ENCODE measurements around the gene TMED4.

DNA sequence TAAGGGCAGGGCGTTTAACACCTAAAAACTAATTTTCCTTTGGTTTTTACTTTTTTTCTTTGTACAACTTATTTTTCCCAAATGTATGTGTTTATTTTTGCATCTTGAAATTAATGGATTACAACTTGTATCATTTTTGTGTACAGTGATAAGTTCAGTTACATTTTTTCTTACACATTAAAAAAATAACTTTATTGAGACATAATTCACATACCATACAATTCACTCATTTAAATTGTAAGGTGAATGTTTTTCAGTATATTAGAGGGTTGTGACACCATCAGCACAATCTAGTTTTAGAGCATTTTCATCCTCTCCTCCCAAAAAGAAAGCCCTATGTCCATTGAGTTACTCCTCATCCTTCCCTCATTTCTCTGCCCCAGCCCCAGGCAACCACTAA lies 36.0 kb upstream of the TMED4 start:
- TF ChIP-seq, protein P1, sequence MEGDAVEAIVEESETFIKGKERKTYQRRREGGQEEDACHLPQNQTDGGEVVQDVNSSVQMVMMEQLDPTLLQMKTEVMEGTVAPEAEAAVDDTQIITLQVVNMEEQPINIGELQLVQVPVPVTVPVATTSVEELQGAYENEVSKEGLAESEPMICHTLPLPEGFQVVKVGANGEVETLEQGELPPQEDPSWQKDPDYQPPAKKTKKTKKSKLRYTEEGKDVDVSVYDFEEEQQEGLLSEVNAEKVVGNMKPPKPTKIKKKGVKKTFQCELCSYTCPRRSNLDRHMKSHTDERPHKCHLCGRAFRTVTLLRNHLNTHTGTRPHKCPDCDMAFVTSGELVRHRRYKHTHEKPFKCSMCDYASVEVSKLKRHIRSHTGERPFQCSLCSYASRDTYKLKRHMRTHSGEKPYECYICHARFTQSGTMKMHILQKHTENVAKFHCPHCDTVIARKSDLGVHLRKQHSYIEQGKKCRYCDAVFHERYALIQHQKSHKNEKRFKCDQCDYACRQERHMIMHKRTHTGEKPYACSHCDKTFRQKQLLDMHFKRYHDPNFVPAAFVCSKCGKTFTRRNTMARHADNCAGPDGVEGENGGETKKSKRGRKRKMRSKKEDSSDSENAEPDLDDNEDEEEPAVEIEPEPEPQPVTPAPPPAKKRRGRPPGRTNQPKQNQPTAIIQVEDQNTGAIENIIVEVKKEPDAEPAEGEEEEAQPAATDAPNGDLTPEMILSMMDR (IDR thresholded peaks at IDR 0.05): no peak
- TF ChIP-seq POLR2A (IDR thresholded peaks at IDR 0.05): no peak

Data from Peyer's patch (tissue), 4 donors.